ENCODE measurements around the gene KCNJ5.
"Not testable (repeated sequence)": the region's sequence is repeated elsewhere in the genome, so short reads cannot be mapped to it uniquely, and the experiment has no call there.

Gene KCNJ5

DNA sequence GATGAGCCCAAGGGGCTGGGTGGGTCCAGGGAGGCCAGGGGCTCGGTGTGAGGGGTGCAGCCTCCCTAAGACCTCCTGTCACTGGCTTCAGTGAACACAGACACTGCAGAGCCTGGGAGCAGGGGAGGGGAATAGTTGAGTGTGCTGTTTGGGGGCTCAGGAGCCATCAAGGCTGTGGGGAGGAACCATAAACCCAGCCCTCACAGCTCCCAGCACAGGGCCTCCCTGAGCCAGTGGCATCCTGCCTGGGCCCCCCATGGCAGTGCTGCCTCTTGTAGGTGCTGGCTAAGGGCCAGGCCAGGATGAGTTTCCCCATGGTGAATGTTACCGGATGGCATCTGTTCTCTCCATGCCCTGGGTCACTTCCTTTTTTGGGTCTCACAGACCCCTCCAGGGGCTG is 25.5 kb downstream of the KCNJ5 start:
- Mint-ChIP-seq H3K27me3 (peaks cover 39% of the 10 kb centered on the region), H3K4me3 (no peak overlapping the region), H3K36me3 (no peaks in the 10 kb centered on the region), H3K4me1 (no peaks in the 10 kb centered on the region), H3K27ac (no peak overlapping the region), H3K9me3 (no peaks in the 10 kb centered on the region)
- CTCF ChIA-PET, result no interaction called here
- DNase-seq, result no peak

- CTCF ChIA-PET, result no interaction called here
- DNase-seq, result no peak
- no peak overlapping the region for H3K27ac Mint-ChIP-seq
- no peaks in the 10 kb centered on the region for H3K9me3 Mint-ChIP-seq
- no peaks in the 10 kb centered on the region for H3K36me3 Mint-ChIP-seq
- peaks cover 35% of the 10 kb centered on the region for H3K27me3 Mint-ChIP-seq
- H3K4me1 Mint-ChIP-seq, result no peaks in the 10 kb centered on the region
- H3K4me3 Mint-ChIP-seq, result no peak overlapping the region
Observed at GRCh38 chr11:128917144-128917724, 26.1 kb downstream of the KCNJ5 start.

- CTCF ChIA-PET, result interaction anchor here (0.8 to 1.9 kb wide), 2 partner anchors 34 to 38 kb away, joined by 3 to 6 read pairs; no protein-coding TSS in a partner anchor
- Mint-ChIP-seq H3K4me3 (no peak overlapping the region), H3K36me3 (no peaks in the 10 kb centered on the region), H3K27me3 (peaks cover 31% of the 10 kb centered on the region), H3K9me3 (no peaks in the 10 kb centered on the region), H3K27ac (no peak overlapping the region), H3K4me1 (no peaks in the 10 kb centered on the region)
- no peak for DNase-seq
Observed at GRCh38 chr11:128919216-128919615, 28.1 kb downstream of the KCNJ5 start.

DNA sequence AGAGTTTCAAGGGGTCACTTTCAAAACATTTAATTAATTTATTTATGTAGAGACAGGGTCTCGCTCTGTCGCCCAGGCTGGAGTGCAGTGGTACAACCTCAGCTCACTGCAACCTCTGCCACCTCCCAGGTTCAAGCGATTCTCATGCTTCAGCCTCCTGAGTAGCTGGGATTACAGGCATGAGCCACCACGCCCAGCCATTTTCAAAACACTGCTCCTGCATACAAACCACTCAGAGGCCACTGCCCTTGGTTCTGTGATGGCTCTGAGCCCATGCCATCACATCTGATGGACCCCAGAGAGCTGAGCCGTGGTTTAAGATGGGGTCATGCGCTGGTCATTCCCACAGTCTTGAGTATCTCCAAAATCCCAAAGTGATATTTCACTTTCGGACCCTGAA is 28.5 kb downstream of the KCNJ5 start:
- CTCF ChIA-PET, result interaction anchor here (0.8 to 1.9 kb wide), 2 partner anchors 35 to 37 kb away, joined by 3 to 6 read pairs; no protein-coding TSS in a partner anchor
- H3K4me3 Mint-ChIP-seq, H3K9me3 Mint-ChIP-seq, H3K4me1 Mint-ChIP-seq, H3K27ac Mint-ChIP-seq, DNase-seq, H3K36me3 Mint-ChIP-seq: not testable (repeated sequence)
- H3K27me3 Mint-ChIP-seq, result peaks cover 30% of the 10 kb centered on the region

DNA sequence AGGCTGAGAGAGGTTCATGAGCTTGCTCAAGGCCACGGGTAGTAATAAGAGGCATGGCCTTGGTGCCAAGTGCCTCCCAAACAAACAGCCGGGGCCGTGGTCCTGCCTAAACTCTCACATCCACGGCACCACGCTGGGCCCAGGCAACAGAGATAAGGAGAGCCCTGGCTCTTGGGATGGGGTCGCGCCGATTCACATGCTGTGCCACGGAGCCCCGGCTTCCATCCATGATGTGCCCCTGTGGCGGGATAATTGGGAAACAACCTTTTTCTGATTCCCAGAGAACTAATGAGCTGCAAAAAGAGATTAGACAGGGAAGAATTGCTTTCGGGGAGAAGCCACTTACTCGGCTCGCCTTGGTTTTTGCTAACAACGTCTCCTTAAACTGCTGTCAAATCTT is 29.5 kb downstream of the KCNJ5 start:
- CTCF ChIA-PET, result interaction anchor here (0.8 kb wide), 1 partner anchor 36 kb away, joined by 3 read pairs; no protein-coding TSS in a partner anchor
- H3K27me3 Mint-ChIP-seq, result peaks cover 31% of the 10 kb centered on the region

DNA sequence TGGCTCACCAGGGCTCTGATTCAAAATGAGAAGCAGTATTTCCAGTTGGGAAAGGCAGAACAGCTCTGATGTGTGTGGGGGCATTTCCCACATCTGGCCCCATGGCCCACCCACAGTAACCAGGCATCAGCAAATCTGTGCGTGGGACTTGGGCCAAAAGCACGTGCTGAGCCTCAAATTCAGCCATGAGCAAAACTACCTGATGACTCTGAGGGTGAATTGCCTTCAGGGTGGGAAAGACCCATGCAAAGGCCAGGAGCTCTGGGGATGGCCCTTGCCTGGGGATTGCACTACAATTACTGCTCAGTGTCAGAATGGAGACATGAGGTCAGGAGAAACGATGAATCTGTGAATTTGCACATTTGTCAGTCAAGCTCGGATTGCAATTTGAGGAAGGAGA is 30.6 kb downstream of the KCNJ5 start:
- Mint-ChIP-seq H3K4me1 (no peaks in the 10 kb centered on the region), H3K27me3 (peaks cover 29% of the 10 kb centered on the region), H3K4me3 (no peak overlapping the region), H3K36me3 (no peaks in the 10 kb centered on the region), H3K9me3 (no peaks in the 10 kb centered on the region), H3K27ac (no peak overlapping the region)
- no peak for DNase-seq
- CTCF ChIA-PET, result no interaction called here

More for the DNA sequence above, 29.5 kb downstream of the KCNJ5 start:
- Mint-ChIP-seq H3K27ac (no peak overlapping the region), H3K4me1 (no peaks in the 10 kb centered on the region), H3K4me3 (no peak overlapping the region), H3K36me3 (no peaks in the 10 kb centered on the region), H3K9me3 (no peaks in the 10 kb centered on the region)
- DNase-seq, result no peak

DNA sequence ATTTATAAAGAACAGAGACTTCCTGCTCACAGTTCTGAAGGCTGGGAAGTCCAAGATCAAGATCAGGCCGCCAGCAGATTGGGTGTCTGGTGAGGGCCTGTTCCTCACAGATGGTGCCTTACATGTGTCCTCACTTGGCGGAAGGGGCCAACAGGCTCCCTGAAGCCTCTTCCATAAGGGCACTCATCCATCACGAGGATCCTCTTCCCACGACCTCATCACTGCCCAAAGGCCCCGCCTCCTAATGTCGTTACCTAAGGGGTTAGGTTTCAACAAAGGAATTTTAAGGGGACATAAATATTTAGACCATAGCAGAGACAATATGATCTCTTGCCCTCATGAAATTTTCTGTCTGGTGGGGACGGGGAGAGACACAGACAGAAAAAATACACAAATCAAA is 32.9 kb downstream of the KCNJ5 start:
- H3K9me3 Mint-ChIP-seq, result no peaks in the 10 kb centered on the region
- no peak overlapping the region for H3K27ac Mint-ChIP-seq
- CTCF ChIA-PET, result interaction anchor here (1.3 kb wide), 1 partner anchor 36 kb away, joined by 3 read pairs; no protein-coding TSS in a partner anchor
- no peak overlapping the region for H3K4me3 Mint-ChIP-seq
- peaks cover 9% of the 10 kb centered on the region for H3K4me1 Mint-ChIP-seq
- H3K27me3 Mint-ChIP-seq, result peaks cover 21% of the 10 kb centered on the region
- no peaks in the 10 kb centered on the region for H3K36me3 Mint-ChIP-seq
- DNase-seq, result no peak

GRCh38 chr11:128924510-128925249 is 33.5 kb downstream of the KCNJ5 start:
- Mint-ChIP-seq H3K9me3 (no peaks in the 10 kb centered on the region), H3K36me3 (no peaks in the 10 kb centered on the region), H3K27ac (no peak overlapping the region), H3K27me3 (peaks cover 19% of the 10 kb centered on the region), H3K4me1 (peaks cover 13% of the 10 kb centered on the region), H3K4me3 (no peak overlapping the region)
- DNase-seq, result no peak
- CTCF ChIA-PET, result interaction anchor here (0.9 to 1.3 kb wide), 2 partner anchors 37 to 40 kb away, joined by 3 read pairs; no protein-coding TSS in a partner anchor

DNA sequence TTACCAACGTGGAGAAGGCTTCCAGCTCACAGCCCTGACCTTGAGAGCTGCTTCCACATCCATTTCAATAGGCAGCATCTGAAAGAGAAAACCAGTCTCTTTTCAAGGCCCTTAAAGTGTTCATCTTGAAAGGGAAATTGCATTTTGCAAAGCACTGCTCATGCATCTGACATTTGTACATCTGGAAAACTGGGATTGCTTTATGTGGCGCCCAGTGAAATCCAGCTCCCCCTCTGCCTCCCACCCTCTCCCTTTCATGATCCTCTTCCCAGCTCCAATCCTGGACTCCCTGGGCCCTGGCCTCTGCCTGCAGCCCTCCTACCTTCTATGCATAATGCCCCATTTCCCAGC is 34.1 kb downstream of the KCNJ5 start:
- no peaks in the 10 kb centered on the region for H3K9me3 Mint-ChIP-seq
- DNase-seq, result no peak
- no peak overlapping the region for H3K27ac Mint-ChIP-seq
- peaks cover 19% of the 10 kb centered on the region for H3K27me3 Mint-ChIP-seq
- CTCF ChIA-PET, result interaction anchor here (0.9 to 1.3 kb wide), 2 partner anchors 37 to 40 kb away, joined by 3 read pairs; no protein-coding TSS in a partner anchor
- peaks cover 13% of the 10 kb centered on the region for H3K4me1 Mint-ChIP-seq
- H3K36me3 Mint-ChIP-seq, result no peaks in the 10 kb centered on the region
- H3K4me3 Mint-ChIP-seq, result no peak overlapping the region

- Mint-ChIP-seq H3K4me1 (peaks cover 13% of the 10 kb centered on the region), H3K9me3 (no peaks in the 10 kb centered on the region), H3K4me3 (no peak overlapping the region), H3K27me3 (peaks cover 20% of the 10 kb centered on the region), H3K36me3 (no peaks in the 10 kb centered on the region), H3K27ac (no peak overlapping the region)
- no peak for DNase-seq
- CTCF ChIA-PET, result interaction anchor here (0.9 kb wide), 1 partner anchor 41 kb away, joined by 3 read pairs; no protein-coding TSS in a partner anchor
Observed at GRCh38 chr11:128926000-128926399, 34.8 kb downstream of the KCNJ5 start.

GRCh38 chr11:128926437-128927107 is 35.4 kb downstream of the KCNJ5 start:
- Mint-ChIP-seq H3K27ac (no peak overlapping the region), H3K4me1 (peaks cover 13% of the 10 kb centered on the region), H3K36me3 (no peaks in the 10 kb centered on the region), H3K4me3 (no peak overlapping the region), H3K27me3 (peaks cover 23% of the 10 kb centered on the region), H3K9me3 (no peaks in the 10 kb centered on the region)
- CTCF ChIA-PET, result no interaction called here
- no peak for DNase-seq

DNA sequence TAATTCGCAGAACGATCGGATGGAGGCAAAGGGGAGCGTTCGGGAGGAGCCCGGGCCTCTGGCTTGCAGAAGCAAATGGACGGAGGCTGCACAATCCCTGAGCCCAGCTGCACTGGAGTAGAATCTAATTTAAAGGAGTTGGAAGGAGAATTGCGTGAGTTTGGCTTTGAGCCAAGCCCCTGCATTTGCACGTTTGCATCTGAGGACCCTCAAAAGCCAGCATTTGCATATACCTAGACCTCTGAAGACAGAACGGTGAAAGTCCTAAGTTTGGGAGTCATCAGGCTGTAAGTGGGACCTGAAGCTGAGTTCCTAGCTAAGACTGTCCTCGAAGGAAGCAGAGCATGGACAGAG is 35.9 kb downstream of the KCNJ5 start:
- H3K27ac Mint-ChIP-seq, result no peak overlapping the region
- H3K9me3 Mint-ChIP-seq, result no peaks in the 10 kb centered on the region
- CTCF ChIA-PET, result no interaction called here
- H3K4me3 Mint-ChIP-seq, result no peak overlapping the region
- peaks cover 13% of the 10 kb centered on the region for H3K4me1 Mint-ChIP-seq
- no peaks in the 10 kb centered on the region for H3K36me3 Mint-ChIP-seq
- peaks cover 23% of the 10 kb centered on the region for H3K27me3 Mint-ChIP-seq
- DNase-seq, result no peak

DNA sequence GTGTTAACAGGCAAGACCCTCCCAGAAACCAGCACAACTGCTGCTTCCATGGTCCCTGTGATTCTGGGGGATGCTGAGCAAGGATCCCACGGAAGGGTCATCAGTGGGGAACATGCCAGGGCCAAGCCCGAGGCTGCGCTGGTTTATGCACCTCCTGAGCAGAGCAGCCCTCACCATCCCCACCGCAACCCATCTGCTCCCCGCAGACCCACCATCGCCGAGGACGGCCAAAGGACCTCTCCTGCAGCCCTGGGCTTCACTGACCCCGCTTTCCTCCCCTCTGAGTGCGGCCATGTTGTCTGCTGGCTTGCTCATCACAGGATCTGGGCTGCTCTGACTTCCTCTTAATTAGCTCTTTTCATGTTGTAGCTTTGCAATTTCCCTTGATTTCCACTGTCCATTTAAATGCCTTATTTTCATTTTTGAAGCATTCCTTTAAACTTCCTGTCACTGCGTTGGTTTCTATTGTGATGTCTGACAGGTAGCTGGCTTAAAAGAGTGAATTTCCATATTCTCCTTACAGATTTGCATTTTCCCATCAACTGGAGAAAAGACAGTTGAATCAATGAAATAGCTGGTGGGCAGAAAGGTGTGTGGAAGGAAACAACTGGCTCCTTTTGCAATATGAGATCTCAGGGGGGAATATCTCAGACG is 36.7 kb downstream of the KCNJ5 start:
- no peak for DNase-seq
- Mint-ChIP-seq H3K27ac (no peak overlapping the region), H3K36me3 (no peaks in the 10 kb centered on the region), H3K4me3 (no peak overlapping the region), H3K27me3 (peaks cover 23% of the 10 kb centered on the region), H3K9me3 (no peaks in the 10 kb centered on the region), H3K4me1 (peaks cover 13% of the 10 kb centered on the region)
- CTCF ChIA-PET, result interaction anchor here (0.5 to 1.6 kb wide), 3 partner anchors 27 to 237 kb away, joined by 3 to 9 read pairs (median 3); no protein-coding TSS in a partner anchor

GRCh38 chr11:128928400-128928799 is 37.2 kb downstream of the KCNJ5 start:
- peak; percentile 51 for DNase-seq
- CTCF ChIA-PET, result interaction anchor here (1.5 to 1.6 kb wide), 2 partner anchors 26 to 43 kb away, joined by 3 to 9 read pairs; no protein-coding TSS in a partner anchor
- no peak overlapping the region for H3K4me3 Mint-ChIP-seq
- no peaks in the 10 kb centered on the region for H3K9me3 Mint-ChIP-seq
- no peaks in the 10 kb centered on the region for H3K36me3 Mint-ChIP-seq
- H3K27ac Mint-ChIP-seq, result no peak overlapping the region
- peaks cover 13% of the 10 kb centered on the region for H3K4me1 Mint-ChIP-seq
- peaks cover 23% of the 10 kb centered on the region for H3K27me3 Mint-ChIP-seq

Measured in activated naive CD4-positive, alpha-beta T cell treated with anti-CD3 and anti-CD28 coated beads, Interleukin-2, amount 10 ng/mL, durations not matched to agents 7 days and 5 days (primary cell).